ENCODE measurements around the gene C2CD4D.
"Not testable (repeated sequence)": the region's sequence is repeated elsewhere in the genome, so short reads cannot be mapped to it uniquely, and the experiment has no call there.

C2CD4D gene

GRCh38 chr1:151860504-151861187, 21.0 kb upstream of the C2CD4D start:
- Histone ChIP-seq H3K4me3 (no peak overlapping the region), H3K4me2 (peak overlapping the region; percentile 37 to 78 (median 65); a peak in 20 of 22 replicates), H3K36me3 (no peaks in the 10 kb centered on the region), H3K27me3 (no peaks in the 10 kb centered on the region), H3K9ac (no peak overlapping the region), H3K27ac (no peak overlapping the region), H4K20me1 (no peaks in the 10 kb centered on the region), H3K9me3 (replicated peaks in 1 of 11) (no peaks in the 10 kb centered on the region), H3K4me1 (peaks cover 14 to 66% (median 19%) of the 10 kb centered on the region in 10 experiments)
- no peak for TF ChIP-seq Cebpa-rat (IDR thresholded peaks at IDR 0.05)

- Histone ChIP-seq H3K4me2 (peak overlapping the region; percentile 37 to 78 (median 65)), H3K9me3 (replicated peaks in 1 of 11) (no peaks in the 10 kb centered on the region), H3K27ac (no peak overlapping the region), H3K9ac (peak overlapping the region in 1 of 11 experiments; percentile 21; a peak in 1 of 22 replicates), H3K4me3 (no peak overlapping the region), H3K4me1 (peaks cover 14 to 71% (median 19%) of the 10 kb centered on the region in 10 experiments), H4K20me1 (no peaks in the 10 kb centered on the region), H3K36me3 (no peaks in the 10 kb centered on the region), H3K27me3 (no peaks in the 10 kb centered on the region)
- TF ChIP-seq Cebpa-rat (IDR thresholded peaks at IDR 0.05) = no peak
These were observed 20.3 kb upstream of the C2CD4D start for GRCh38 chr1:151859891-151860293.

GRCh38 chr1:151858886-151859665, 19.5 kb upstream of the C2CD4D start:
- Histone ChIP-seq H3K27me3 (no peaks in the 10 kb centered on the region), H3K9me3 (replicated peaks in 1 of 11) (no peaks in the 10 kb centered on the region), H3K36me3 (no peaks in the 10 kb centered on the region), H3K9ac (no peak overlapping the region), H3K4me1 (peaks cover 14 to 71% (median 19%) of the 10 kb centered on the region in 10 experiments), H4K20me1 (no peaks in the 10 kb centered on the region), H3K4me2 (peak overlapping the region; percentile 11 to 78 (median 65); a peak in 20 of 22 replicates), H3K27ac (no peak overlapping the region), H3K4me3 (no peak overlapping the region)
- no peak for TF ChIP-seq Cebpa-rat (IDR thresholded peaks at IDR 0.05)

GRCh38 chr1:151858030-151858746, 18.6 kb upstream of the C2CD4D start:
- Histone ChIP-seq H3K4me3 (no peak overlapping the region), H4K20me1 (no peaks in the 10 kb centered on the region), H3K9me3 (replicated peaks in 1 of 11) (no peaks in the 10 kb centered on the region), H3K9ac (no peak overlapping the region), H3K36me3 (no peaks in the 10 kb centered on the region), H3K4me2 (peak overlapping the region in 4 of 11 experiments; percentile 11 to 77 (median 50); a peak in 7 of 22 replicates), H3K4me1 (peaks cover 14 to 71% (median 19%) of the 10 kb centered on the region in 10 experiments), H3K27me3 (no peaks in the 10 kb centered on the region), H3K27ac (no peak overlapping the region)
- no peak for TF ChIP-seq Cebpa-rat (IDR thresholded peaks at IDR 0.05)

- no peak for TF ChIP-seq Cebpa-rat (IDR thresholded peaks at IDR 0.05)
- no peak overlapping the region for H3K27ac ChIP-seq
- H3K36me3 ChIP-seq = no peaks in the 10 kb centered on the region
- H3K4me3 ChIP-seq = no peak overlapping the region
- peak overlapping the region in 1 of 11 experiments; percentile 23; a peak in 1 of 22 replicates for H3K9ac ChIP-seq
- H3K9me3 ChIP-seq (replicated peaks in 1 of 11) = no peaks in the 10 kb centered on the region
- no peaks in the 10 kb centered on the region for H4K20me1 ChIP-seq
- no peaks in the 10 kb centered on the region for H3K27me3 ChIP-seq
- peak overlapping the region in 3 of 11 experiments; percentile 20 to 77 (median 38); a peak in 4 of 22 replicates for H3K4me2 ChIP-seq
- peaks cover 14 to 63% (median 19%) of the 10 kb centered on the region in 10 experiments for H3K4me1 ChIP-seq
These were observed 16.3 kb upstream of the C2CD4D start for GRCh38 chr1:151855933-151856332.

- peaks cover 13 to 59% (median 17%) of the 10 kb centered on the region in 10 experiments for H3K4me1 ChIP-seq
- H3K36me3 ChIP-seq; H4K20me1 ChIP-seq; H3K27ac ChIP-seq; H3K9me3 ChIP-seq (replicated peaks in 1 of 11); H3K4me3 ChIP-seq; H3K27me3 ChIP-seq: not testable (repeated sequence)
- H3K9ac ChIP-seq = peak overlapping the region in 1 of 11 experiments; percentile 23; a peak in 1 of 22 replicates
- H3K4me2 ChIP-seq = peak overlapping the region in 3 of 11 experiments; percentile 20 to 77 (median 38); a peak in 4 of 22 replicates
These were observed 15.9 kb upstream of the C2CD4D start for GRCh38 chr1:151855516-151855915.

- Histone ChIP-seq H3K9me3 (replicated peaks in 1 of 11) (no peaks in the 10 kb centered on the region), H3K27ac (no peak overlapping the region), H4K20me1 (no peaks in the 10 kb centered on the region), H3K4me2 (no peak overlapping the region), H3K9ac (no peak overlapping the region), H3K27me3 (no peaks in the 10 kb centered on the region), H3K4me1 (peaks cover 4 to 52% (median 8%) of the 10 kb centered on the region in 10 experiments), H3K4me3 (no peak overlapping the region), H3K36me3 (no peaks in the 10 kb centered on the region)
- no peak for TF ChIP-seq Cebpa-rat (IDR thresholded peaks at IDR 0.05)
These were observed 15.0 kb upstream of the C2CD4D start for GRCh38 chr1:151854658-151855057.

- Histone ChIP-seq H3K4me1 (peaks cover 6 to 52% (median 7%) of the 10 kb centered on the region in 10 experiments), H3K9ac (no peak within 1 kb of the TSS), H3K9me3 (replicated peaks in 1 of 11) (no peaks in the 10 kb centered on the region), H3K36me3 (no peaks in the 10 kb centered on the region), H3K4me3 (no peak within 1 kb of the TSS), H3K27ac (no peak within 1 kb of the TSS), H4K20me1 (no peaks in the 10 kb centered on the region), H3K4me2 (no peak within 1 kb of the TSS), H3K27me3 (no peaks in the 10 kb centered on the region)
- TF ChIP-seq Cebpa-rat (IDR thresholded peaks at IDR 0.05) = no peak
These were observed 13.9 kb upstream of the C2CD4D start, which contains the start of gene THEM5 for GRCh38 chr1:151853411-151853943. Gene THEM5, minus strand, starts transcription at chr1:151853712. Its CDS starts 147 bp downstream, at chr1:151853565.

- no peak overlapping the region for H3K9ac ChIP-seq
- no peak for TF ChIP-seq Cebpa-rat (IDR thresholded peaks at IDR 0.05)
- no peaks in the 10 kb centered on the region for H3K36me3 ChIP-seq
- no peaks in the 10 kb centered on the region for H4K20me1 ChIP-seq
- peaks cover 10 to 52% (median 15%) of the 10 kb centered on the region in 10 experiments; a peak in 19 of 20 replicates for H3K4me1 ChIP-seq
- H3K27me3 ChIP-seq = no peaks in the 10 kb centered on the region
- H3K9me3 ChIP-seq (replicated peaks in 1 of 11) = no peaks in the 10 kb centered on the region
- no peak overlapping the region for H3K4me3 ChIP-seq
- H3K4me2 ChIP-seq = no peak overlapping the region
- H3K27ac ChIP-seq = no peak overlapping the region
These were observed 13.1 kb upstream of the C2CD4D start for GRCh38 chr1:151852733-151853132.

All from BLaER1 treated with 17β-estradiol and CSF1 and Interleukin-3, amounts not matched to agents 10 nM and 100 nM (cell line).